GM23248 (cell line): ENCODE results near the gene PANK2.

ENCODE experiments used
- EZH2 ChIP-seq: fragments of 200-600 bp; sonication (generic); IDR thresholded peaks from 2 replicates; pipeline ENCODE4 v1.6.1; 2018; ENCODE audit warnings: antibody characterized with exemption, mild to moderate bottlenecking; ENCODE audit not compliant: insufficient read depth, poor library complexity, severe bottlenecking
- EZH2phosphoT487 ChIP-seq: fragments of 200-600 bp; sonication (generic); IDR thresholded peaks from 2 replicates; pipeline ENCODE4 v1.6.1; 2018; ENCODE audit warnings: antibody characterized with exemption, moderate library complexity, mild to moderate bottlenecking, low read depth; ENCODE audit not compliant: insufficient read depth

DNA sequence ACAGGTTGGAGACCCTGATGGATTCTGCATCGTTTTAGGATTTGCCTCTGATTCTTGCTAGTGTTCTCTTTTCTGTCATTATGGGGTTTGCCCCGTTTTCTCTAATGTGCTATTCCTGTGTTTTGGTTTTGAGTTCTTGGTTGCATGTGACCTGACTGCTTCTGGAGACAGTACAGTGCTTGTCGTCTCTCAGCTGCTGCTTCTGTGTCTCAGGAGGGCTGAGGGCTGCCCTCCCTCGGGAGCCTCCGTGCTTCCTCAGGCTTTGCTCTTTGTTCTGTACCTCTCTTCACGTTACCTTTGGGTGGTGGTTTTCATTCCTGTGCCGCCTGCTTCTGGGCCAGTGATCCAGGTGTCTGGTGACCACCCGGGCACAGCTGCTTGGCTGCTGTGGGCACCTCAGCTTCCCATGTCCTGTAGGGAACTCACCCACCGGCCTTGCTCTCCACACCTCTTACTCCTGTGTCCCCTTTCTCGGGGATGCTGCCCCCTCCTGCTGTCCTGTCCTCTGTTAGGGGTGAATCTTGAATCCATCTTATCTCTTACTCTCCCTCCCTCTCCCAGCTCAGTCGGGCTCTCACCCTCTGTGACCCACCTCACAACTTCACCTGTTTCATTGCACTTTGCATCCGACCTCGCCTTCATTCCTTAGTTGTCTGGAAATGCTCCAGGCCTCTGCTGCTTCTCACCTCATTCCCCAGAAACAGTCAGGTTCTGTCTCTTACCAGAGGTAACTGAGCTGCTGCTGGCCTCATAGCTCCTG is 33.2 kb downstream of the PANK2 start:
- TF ChIP-seq EZH2 (no peak), EZH2phosphoT487 (no peak)
